ENCODE data around the gene KITLG. TPM values are rescaled to one million over a fixed set of nuclear protein-coding genes. Genes with fewer than 3 reads are reported as not detected.

The KITLG gene
- total RNA-seq, 1 experiment from 2014 or later = 11.7 TPM

DNA sequence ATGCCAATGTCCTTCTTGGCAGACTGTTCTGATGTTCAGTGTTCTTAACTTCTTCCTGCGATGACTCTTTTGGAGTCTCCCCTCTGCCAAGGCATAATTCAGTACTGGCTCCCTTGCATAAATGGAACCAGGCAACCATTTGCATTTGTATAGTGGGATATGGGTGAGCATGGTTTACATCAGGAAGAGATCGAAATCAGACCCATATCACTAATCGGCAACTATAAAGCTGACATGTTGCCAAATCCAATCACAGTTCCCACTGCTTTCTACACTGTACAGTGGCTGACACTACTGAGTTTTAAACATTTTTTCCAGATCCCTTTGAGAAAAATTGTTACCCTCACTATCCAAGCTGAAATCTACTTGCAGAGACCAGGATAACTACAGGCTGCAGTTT is 83.8 kb downstream of the KITLG start:
- no peak overlapping the region for H3K4ac ChIP-seq (ENCODE audit: low read depth, low read length)
- H4K20me1 ChIP-seq (ENCODE audit: control insufficient read depth, insufficient read depth, insufficient read length) = no peaks in the 10 kb centered on the region
- no peak overlapping the region for H4K91ac ChIP-seq (ENCODE audit: insufficient read length, low read depth, low read length)
- Mint-ChIP-seq H3K27ac (no peak overlapping the region), H3K36me3 (ENCODE audit: insufficient read depth in 1 of 3, low read depth in 3 of 3) (peaks cover 0 to 10% (median 0%) of the 10 kb centered on the region in 3 experiments; a peak in 1 of 7 replicates), H3K4me3 (no peak overlapping the region), H3K27me3 (ENCODE audit: low read depth) (no peaks in the 10 kb centered on the region), H3K4me1 (no peaks in the 10 kb centered on the region), H3K9me3 (no peaks in the 10 kb centered on the region)
- H3K23me2 ChIP-seq (ENCODE audit: insufficient read length, low read depth, low read length, poor library complexity, severe bottlenecking) = no peaks in the 10 kb centered on the region
- H3K18ac ChIP-seq (ENCODE audit: insufficient read length, low read depth, low read length) = no peak overlapping the region
- H3K56ac ChIP-seq (ENCODE audit: insufficient read length, low read depth, low read length) = no peak overlapping the region
- no peaks in the 10 kb centered on the region for H3K79me1 ChIP-seq (ENCODE audit: insufficient read depth, low read depth, low read length, poor library complexity, severe bottlenecking)
- no peaks in the 10 kb centered on the region for H3K79me2 ChIP-seq (ENCODE audit: insufficient read depth, low read length)
- no peak overlapping the region for H3K27ac ChIP-seq (ENCODE audit: insufficient read length, low read depth, low read length)
- H4K5ac ChIP-seq (ENCODE audit: insufficient read length, low read depth, low read length) = no peak overlapping the region
- H3K23ac ChIP-seq (ENCODE audit: insufficient read length, low read depth, low read length) = no peak overlapping the region
- H3K4me1 ChIP-seq (ENCODE audit: insufficient read depth, low read length) = no peaks in the 10 kb centered on the region
- H2AK5ac ChIP-seq (ENCODE audit: insufficient read length, low read length) = no peak overlapping the region
- H2BK5ac ChIP-seq (ENCODE audit: insufficient read length, low read length) = no peak overlapping the region
- H2BK20ac ChIP-seq (ENCODE audit: low read depth, low read length, poor library complexity, severe bottlenecking) = no peak overlapping the region
- H2AFZ ChIP-seq (ENCODE audit: low read length) = no peak overlapping the region
- H3K14ac ChIP-seq (ENCODE audit: insufficient read depth, low read length) = no peak overlapping the region
- no peak overlapping the region for H3K4me2 ChIP-seq (ENCODE audit: insufficient read depth, insufficient read length, low read length)
- H2BK15ac ChIP-seq (ENCODE audit: low read depth, low read length) = no peak overlapping the region
- H2BK12ac ChIP-seq (ENCODE audit: insufficient read length, low read depth, low read length) = no peak overlapping the region
- DNase-seq = no peak
- no CpG with 5 or more reads among the region's 3 CpGs for WGBS (ENCODE audit: extremely low coverage, insufficient read length, low lambda C conversion rate)
- H3K27me3 ChIP-seq (ENCODE audit: insufficient read depth, low read length) = no peaks in the 10 kb centered on the region
- H4K8ac ChIP-seq (replicated peaks; ENCODE audit: insufficient read length, low read depth, low read length) = no peak overlapping the region
- TF ChIP-seq CTCF (conservative IDR thresholded peaks at IDR 0.05) = no peak
- no peak overlapping the region for H2BK120ac ChIP-seq (ENCODE audit: low read depth, low read length, poor library complexity, severe bottlenecking)
- H3K9ac ChIP-seq (ENCODE audit: extremely low read depth, insufficient read length, low read length) = no peak overlapping the region
- H3K9me3 ChIP-seq (ENCODE audit: control insufficient read depth, low read depth, low read length) = no peaks in the 10 kb centered on the region
- H3T11ph ChIP-seq (ENCODE audit: low read length) = no peak overlapping the region

Measured in H9 (cell line).